Endometrial microvascular endothelial cells (primary cell): Measurements from ENCODE around the gene WDFY4. TPM values are rescaled to one million over a fixed set of nuclear protein-coding genes. Genes with fewer than 3 reads are reported as not detected.

Experiments used
- in situ Hi-C: cut with HindIII; loops from 2 replicates; pipeline ENCODE4 v1.10.0; 2017; ENCODE audit warnings: low sequenced_read_pairs, low pct_unique_long_range_greater_than_20kb; ENCODE audit errors: inconsistent ontology term
- total RNA-seq: library from RNA; depleted of rRNA; stranded (reverse); fragments of >200 nt; gene quantifications from one replicate; pipeline ENCODE4 v1.2.3, GENCODE V29; 2015; ENCODE audit errors: inconsistent ontology term

The WDFY4 gene
- total RNA-seq, 1 donor from 2014 or later = 13.4 TPM

DNA sequence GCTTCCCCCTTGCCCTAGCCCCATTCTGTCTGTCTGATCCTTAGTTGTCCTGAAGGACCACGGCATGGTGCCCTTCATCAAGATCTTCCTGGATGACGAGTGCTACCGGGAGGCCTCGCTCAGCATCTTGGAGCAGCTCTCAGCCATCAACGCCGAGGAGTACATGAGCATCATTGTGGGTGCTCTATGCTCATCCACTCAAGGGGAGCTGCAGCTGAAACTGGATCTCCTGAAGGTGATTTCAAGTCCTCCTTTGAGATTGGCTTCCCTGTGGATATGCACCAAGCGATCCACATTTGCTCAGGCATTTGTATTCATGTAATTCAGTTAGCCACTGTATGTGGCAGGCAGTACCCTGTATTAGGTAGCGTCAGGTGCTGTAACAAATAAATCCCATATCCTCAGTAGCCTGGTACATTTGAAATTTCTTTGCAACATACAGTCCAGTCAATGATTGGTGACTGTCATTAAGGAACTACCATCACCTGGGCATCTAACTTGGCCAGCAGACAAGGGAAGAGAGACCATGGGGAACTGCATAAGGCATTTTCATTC, 51.2 kb downstream of the WDFY4 start:
- in situ Hi-C loops = no loop called here

GRCh38 chr10:48736596-48736995, 51.9 kb downstream of the WDFY4 start:
- in situ Hi-C loops = no loop called here

GRCh38 chr10:48737886-48738285, 53.2 kb downstream of the WDFY4 start:
- in situ Hi-C loops = no loop called here

DNA sequence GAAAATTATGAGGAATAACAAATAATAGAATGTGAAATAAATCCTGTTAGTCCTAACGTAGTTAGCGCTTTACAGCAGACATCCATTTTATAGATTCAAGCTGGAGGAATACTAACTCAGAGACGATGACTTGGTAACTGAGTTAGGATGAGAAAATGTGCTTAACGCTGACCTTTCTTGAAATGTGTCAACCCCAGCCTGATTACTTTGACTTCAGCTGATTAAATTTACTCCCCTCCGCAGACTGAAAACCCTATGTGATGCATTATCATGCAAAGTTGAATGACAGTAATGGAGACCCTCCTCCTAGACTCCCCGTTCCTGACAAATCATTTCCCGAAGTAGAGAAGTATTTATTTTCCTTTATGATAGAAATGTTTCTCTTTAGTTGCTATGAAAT, 54.5 kb downstream of the WDFY4 start:
- in situ Hi-C loops = no loop called here

- in situ Hi-C loops = no loop called here
These were observed 55.5 kb downstream of the WDFY4 start for GRCh38 chr10:48740015-48740707.

DNA sequence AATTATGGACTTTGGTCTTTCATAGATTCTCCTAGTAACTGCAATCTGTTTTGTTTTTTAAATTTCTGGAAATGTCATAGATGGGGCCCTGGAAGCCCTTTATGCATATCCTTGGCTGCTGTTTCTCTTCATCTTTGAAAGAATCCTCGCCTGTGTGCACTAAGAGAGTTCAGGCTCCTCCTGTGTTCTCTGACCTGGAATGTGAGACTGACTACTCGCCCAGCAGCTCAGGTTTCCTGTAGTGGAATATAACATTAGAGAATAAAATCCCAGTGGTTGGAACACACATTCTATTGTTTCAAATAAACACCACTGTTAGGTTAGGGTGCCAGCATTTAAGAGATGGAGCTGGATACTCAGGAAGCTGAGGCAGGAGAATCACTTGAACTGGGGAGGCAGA, 56.3 kb downstream of the WDFY4 start:
- in situ Hi-C loops = no loop called here

GRCh38 chr10:48742891-48743860, 58.5 kb downstream of the WDFY4 start:
- in situ Hi-C loops = no loop called here

DNA sequence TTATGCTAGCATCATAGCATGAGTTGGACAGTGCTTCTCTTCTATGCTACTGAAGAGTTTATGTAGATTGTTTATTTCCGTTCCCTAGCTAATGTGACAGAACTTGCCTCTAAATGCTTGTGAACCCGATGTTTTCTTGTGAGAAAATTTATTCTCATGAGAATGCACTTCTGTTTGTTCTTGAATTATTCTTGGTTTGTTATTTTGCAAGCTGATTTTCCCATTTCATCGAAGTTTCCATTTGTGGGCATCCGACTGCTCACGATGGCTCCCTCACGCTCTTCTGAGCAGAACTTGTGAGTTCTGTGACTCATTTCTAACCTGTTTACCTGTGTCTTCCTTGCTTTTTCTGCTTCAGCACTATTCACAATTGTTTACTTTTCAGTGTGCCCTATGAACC, 59.9 kb downstream of the WDFY4 start:
- in situ Hi-C loops = no loop called here

DNA sequence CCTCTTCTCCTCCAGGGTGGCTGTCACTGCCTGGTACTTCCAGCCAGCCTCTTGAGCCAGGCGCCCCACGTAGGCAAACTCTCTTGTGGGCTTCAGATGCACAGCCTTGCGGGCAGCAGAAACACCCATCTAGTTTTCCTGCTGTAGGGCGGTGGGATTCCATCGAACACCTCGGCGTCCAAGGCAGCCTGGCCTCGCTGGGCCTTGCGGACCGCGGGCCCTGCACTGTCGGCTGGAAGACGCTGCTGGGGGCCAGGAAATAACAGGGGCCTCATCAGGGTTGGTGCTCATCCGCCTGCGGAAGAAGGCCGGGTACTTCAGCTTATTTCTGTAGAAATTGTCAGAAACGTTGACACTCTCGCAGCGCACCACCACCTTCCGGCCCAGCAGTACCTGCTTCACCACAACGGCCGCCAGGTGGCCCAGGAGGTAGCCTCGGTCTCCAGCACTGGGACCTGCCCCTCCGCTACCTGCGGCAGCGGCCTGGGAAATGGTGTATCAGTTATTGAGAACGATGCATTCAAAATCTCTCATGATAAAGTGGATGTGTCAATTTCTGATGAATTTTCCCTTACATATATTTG, 61.1 kb downstream of the WDFY4 start:
- in situ Hi-C loops = no loop called here

- in situ Hi-C loops = no loop called here
These were observed 63.9 kb downstream of the WDFY4 start for GRCh38 chr10:48748573-48748972.

- in situ Hi-C loops = no loop called here
These were observed 64.6 kb downstream of the WDFY4 start for GRCh38 chr10:48749254-48749787.

DNA sequence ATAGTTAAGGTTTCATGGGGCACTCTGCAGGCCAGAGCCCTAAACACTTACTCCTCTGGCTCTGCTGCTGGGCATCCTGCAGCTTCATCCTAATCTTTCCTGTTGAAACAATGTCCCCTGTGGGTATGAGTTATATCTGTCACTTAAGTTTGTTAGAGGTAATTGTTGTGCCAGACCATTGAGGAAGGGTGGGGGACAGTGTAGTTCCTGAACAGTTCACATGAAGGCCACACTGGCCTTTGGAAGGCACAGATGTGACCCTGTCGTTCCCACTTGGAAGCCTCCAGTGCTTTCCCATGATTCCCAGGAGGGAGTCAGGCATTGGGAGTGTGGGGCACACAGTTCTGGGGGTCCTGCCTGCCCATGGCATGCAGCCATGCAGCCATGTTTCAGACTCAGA, 65.3 kb downstream of the WDFY4 start:
- in situ Hi-C loops = no loop called here

GRCh38 chr10:48750991-48751390, 66.3 kb downstream of the WDFY4 start:
- in situ Hi-C loops = no loop called here

DNA sequence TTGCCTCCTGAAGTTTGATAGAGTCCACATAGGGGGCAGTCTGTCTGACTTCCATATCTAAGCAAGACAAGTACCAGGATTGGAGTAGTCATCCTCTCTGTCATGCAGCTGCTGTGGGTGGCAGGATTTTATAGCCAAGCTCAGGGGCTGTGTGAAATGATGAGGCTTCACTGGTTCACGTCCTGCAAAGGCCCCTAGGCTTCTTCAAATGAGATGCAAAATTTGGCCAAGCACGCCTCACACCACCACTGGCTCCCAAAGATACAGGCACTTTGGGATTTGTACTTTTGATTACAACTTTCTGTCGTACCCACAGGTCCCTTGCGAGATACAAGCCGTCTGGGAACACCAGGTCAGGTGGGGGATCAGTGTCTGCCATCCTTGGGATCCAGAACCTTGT, 67.1 kb downstream of the WDFY4 start:
- in situ Hi-C loops = no loop called here

GRCh38 chr10:48758411-48758810, 73.7 kb downstream of the WDFY4 start:
- in situ Hi-C loops = no loop called here

DNA sequence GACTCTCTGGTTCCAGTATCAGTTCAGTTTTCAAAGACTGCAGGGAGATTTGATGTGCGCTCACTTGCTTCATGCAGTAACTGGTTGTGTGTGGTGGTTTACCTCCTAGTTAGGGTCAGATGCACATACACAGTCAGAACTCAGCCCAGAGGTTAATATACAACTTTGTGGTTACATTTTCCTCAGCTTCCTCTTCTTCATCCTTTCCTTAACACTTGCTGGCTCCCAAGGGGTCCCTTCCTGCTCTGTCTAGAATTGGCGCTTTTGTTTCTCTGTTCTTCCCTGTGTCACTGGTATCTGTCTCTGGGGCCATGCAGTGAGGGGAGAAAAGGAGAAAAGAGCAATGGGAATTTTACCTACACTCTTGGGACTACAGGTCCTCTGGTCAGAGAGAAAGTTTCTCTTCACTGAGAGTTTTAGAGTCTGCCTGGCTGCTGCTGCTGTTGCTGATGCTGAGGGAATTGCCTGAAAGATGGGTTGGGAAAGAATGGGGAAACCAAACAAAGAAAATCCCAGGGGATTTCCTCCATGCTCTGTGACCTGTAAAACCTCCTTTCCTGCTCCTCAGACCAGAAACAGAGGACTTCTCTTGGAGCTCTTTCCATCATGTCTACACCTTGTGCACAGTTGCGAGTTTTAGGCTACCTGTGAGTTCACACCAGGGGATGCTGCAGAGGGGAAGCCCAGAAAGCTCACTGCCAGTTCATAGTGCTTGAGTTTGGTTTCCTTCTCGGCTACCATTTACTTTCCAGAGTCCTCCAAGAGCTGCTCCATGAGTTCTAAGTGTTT, 74.6 kb downstream of the WDFY4 start:
- in situ Hi-C loops = no loop called here

GRCh38 chr10:48760983-48761382, 76.3 kb downstream of the WDFY4 start:
- in situ Hi-C loops = no loop called here
